Measurements from ENCODE around the gene AKAP13. TPM values are rescaled to one million over a fixed set of nuclear protein-coding genes. Genes with fewer than 3 reads are reported as not detected.

The AKAP13 gene
- total RNA-seq, 1 donor from 2014 or later: 73.8 TPM

DNA sequence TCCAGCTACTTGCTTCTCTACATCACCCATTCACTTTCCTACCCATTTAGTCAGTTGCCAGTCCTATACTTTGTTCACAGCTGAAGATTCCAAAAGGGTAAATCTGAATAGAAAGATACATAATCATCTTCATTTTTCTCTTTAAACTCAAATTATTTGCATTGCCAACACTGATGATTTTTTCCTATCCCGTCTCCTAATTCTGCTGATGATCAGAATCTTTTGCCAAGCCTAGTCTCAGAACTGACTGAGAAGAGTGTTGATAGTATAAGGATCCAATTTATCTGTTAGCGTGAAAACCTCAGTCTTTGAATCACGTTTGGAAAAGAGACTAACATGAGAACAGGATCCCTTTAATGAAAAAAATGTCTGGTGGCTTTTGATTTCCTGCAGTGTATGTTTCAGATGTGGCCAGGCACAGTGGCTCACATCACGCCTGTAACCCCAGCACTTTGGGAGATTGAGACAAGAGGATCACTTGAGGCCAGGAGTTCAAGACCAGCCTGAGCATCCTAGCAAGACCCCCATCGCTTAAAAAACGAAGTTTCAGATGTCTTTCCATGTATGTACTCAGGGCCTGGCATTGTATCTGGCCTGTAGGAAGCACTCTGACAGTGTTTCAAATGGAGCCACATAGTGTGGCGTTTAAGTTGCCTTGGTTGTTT lies 244.9 kb downstream of the AKAP13 start:
- Histone ChIP-seq H3K4me3 (no peak overlapping the region), H3K27ac (no peak overlapping the region), H3K27me3 (no peaks in the 10 kb centered on the region), H3K4me2 (no peak overlapping the region), H3K4me1 (peaks cover 20% of the 10 kb centered on the region), H4K20me1 (ENCODE audit: low read depth) (peaks cover 4% of the 10 kb centered on the region), H3F3A (ENCODE audit: low read depth) (peaks cover 5% of the 10 kb centered on the region), H3K9ac (no peak overlapping the region), H3K36me3 (no peaks in the 10 kb centered on the region), H2AFZ (replicated peaks) (no peak overlapping the region), H3K79me2 (ENCODE audit: low read depth) (peaks cover 22% of the 10 kb centered on the region), H3K9me3 (ENCODE audit: low read depth) (no peaks in the 10 kb centered on the region)
- Mint-ChIP-seq H3K27me3 (ENCODE audit: insufficient read depth, low read depth) (no peaks in the 10 kb centered on the region), H3K27ac (no peak overlapping the region), H3K4me3 (no peak overlapping the region), H3K36me3 (peaks cover 11% of the 10 kb centered on the region), H3K9me3 (no peaks in the 10 kb centered on the region), H3K4me1 (peaks cover 13% of the 10 kb centered on the region)
- no peak for DNase-seq (ENCODE audit: low spot score)
- TF ChIP-seq EZH2phosphoT487 (IDR thresholded peaks at IDR 0.05) (no peak), EZH2 (IDR thresholded peaks at IDR 0.05) (no peak)
- TF ChIP-seq, protein P1, sequence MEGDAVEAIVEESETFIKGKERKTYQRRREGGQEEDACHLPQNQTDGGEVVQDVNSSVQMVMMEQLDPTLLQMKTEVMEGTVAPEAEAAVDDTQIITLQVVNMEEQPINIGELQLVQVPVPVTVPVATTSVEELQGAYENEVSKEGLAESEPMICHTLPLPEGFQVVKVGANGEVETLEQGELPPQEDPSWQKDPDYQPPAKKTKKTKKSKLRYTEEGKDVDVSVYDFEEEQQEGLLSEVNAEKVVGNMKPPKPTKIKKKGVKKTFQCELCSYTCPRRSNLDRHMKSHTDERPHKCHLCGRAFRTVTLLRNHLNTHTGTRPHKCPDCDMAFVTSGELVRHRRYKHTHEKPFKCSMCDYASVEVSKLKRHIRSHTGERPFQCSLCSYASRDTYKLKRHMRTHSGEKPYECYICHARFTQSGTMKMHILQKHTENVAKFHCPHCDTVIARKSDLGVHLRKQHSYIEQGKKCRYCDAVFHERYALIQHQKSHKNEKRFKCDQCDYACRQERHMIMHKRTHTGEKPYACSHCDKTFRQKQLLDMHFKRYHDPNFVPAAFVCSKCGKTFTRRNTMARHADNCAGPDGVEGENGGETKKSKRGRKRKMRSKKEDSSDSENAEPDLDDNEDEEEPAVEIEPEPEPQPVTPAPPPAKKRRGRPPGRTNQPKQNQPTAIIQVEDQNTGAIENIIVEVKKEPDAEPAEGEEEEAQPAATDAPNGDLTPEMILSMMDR (IDR thresholded peaks at IDR 0.05): no peak

DNA sequence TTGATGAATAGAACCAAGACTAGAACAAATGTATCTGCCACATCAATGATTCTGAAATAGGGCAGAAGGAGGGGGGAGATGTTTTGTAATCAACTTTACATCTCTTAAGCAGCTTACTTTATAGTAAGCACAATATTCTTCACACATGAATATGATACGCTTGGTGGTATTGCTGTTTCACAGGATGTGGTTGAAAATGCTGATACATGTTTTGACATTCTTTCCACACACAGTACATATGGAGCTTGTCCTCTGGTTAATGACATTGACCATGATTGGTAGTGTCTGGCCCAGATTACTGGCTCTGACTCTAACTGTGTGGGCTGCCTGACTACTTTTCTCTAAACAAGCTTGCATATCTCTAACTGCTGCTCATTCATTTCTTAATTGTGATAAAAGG lies 245.5 kb downstream of the AKAP13 start:
- Histone ChIP-seq H3K4me1 (peaks cover 14% of the 10 kb centered on the region), H3K79me2 (ENCODE audit: low read depth) (peaks cover 17% of the 10 kb centered on the region), H3K9me3 (ENCODE audit: low read depth) (no peaks in the 10 kb centered on the region), H2AFZ (replicated peaks) (no peak overlapping the region), H3K4me3 (no peak overlapping the region), H3F3A (ENCODE audit: low read depth) (no peaks in the 10 kb centered on the region), H3K9ac (no peak overlapping the region), H3K4me2 (no peak overlapping the region), H3K36me3 (no peaks in the 10 kb centered on the region), H3K27ac (no peak overlapping the region), H3K27me3 (no peaks in the 10 kb centered on the region), H4K20me1 (ENCODE audit: low read depth) (peaks cover 4% of the 10 kb centered on the region)
- Mint-ChIP-seq H3K27ac (no peak overlapping the region), H3K4me3 (no peak overlapping the region), H3K4me1 (peaks cover 13% of the 10 kb centered on the region), H3K36me3 (peaks cover 11% of the 10 kb centered on the region), H3K27me3 (ENCODE audit: insufficient read depth, low read depth) (no peaks in the 10 kb centered on the region), H3K9me3 (no peaks in the 10 kb centered on the region)
- TF ChIP-seq EZH2phosphoT487 (IDR thresholded peaks at IDR 0.05) (no peak), EZH2 (IDR thresholded peaks at IDR 0.05) (no peak)
- TF ChIP-seq, protein P1 (IDR thresholded peaks at IDR 0.05): no peak
- no peak for DNase-seq (ENCODE audit: low spot score)

DNA sequence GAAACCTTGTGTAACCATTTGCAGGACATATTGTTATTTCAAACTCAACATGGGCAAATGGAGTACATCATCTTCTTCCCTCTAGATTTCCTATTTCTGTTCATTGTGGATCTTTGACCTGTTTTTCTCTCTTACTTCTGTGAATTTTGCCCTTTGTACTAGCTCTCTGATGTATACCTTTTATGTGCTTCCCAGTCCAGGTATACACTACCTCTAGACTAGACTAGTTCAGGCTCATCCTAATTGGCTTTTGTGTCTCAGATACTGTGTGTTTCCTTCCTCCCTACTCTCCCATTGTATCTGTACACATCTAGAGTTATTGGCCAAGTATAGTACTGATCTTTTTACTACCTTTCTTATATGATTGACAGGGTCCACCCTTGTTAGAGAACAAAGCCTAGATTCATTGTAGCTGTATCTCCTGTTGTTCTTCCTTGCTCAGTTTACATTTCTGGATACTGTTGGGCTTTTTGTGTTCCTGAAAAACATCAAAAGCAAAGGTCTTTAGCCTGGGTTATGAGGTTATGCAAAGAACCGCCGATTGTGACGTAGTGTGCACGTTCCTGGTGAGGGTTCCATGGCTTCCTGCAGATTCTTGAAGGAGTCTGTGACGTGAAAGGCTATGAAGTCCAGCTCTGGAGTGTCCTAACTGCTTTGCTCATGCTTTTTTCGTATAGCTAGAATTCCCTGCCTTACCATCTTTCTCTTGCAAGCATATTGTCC lies 247.0 kb downstream of the AKAP13 start:
- no peaks in the 10 kb centered on the region for H3K9me3 Mint-ChIP-seq
- no peak overlapping the region for H3K4me3 Mint-ChIP-seq
- Histone ChIP-seq H3K27ac (no peak overlapping the region), H3K9me3 (ENCODE audit: low read depth) (no peaks in the 10 kb centered on the region), H3K36me3 (no peaks in the 10 kb centered on the region), H3F3A (ENCODE audit: low read depth) (no peaks in the 10 kb centered on the region), H3K4me3 (no peak overlapping the region), H4K20me1 (ENCODE audit: low read depth) (peaks cover 4% of the 10 kb centered on the region), H2AFZ (replicated peaks) (no peak overlapping the region), H3K27me3 (no peaks in the 10 kb centered on the region), H3K4me1 (peaks cover 10% of the 10 kb centered on the region), H3K79me2 (ENCODE audit: low read depth) (peaks cover 2% of the 10 kb centered on the region), H3K9ac (no peak overlapping the region), H3K4me2 (no peak overlapping the region)
- H3K4me1 Mint-ChIP-seq: peaks cover 9% of the 10 kb centered on the region
- TF ChIP-seq EZH2phosphoT487 (IDR thresholded peaks at IDR 0.05): no peak
- TF ChIP-seq, protein P1 (IDR thresholded peaks at IDR 0.05): no peak
- no peak for TF ChIP-seq EZH2 (IDR thresholded peaks at IDR 0.05)
- no peak overlapping the region for H3K27ac Mint-ChIP-seq
- H3K36me3 Mint-ChIP-seq: peaks cover 10% of the 10 kb centered on the region
- no peaks in the 10 kb centered on the region for H3K27me3 Mint-ChIP-seq (ENCODE audit: insufficient read depth, low read depth)
- no peak for DNase-seq (ENCODE audit: low spot score)

All from neural progenitor cell (in vitro differentiated cells).